GM21717 (cell line): ENCODE measurements around the gene SEPTIN10.
"Not testable (repeated sequence)": the region's sequence is repeated elsewhere in the genome, so short reads cannot be mapped to it uniquely, and the experiment has no call there.

Source experiments
- ATAC-seq: cut with Tn5 transposase; IDR thresholded peaks from one replicate; pipeline ENCODE4 v1.9.1; 2021; ENCODE audit warnings: mild to moderate bottlenecking, moderate library complexity; ENCODE audit not compliant: unreplicated experiment

Gene SEPTIN10

DNA sequence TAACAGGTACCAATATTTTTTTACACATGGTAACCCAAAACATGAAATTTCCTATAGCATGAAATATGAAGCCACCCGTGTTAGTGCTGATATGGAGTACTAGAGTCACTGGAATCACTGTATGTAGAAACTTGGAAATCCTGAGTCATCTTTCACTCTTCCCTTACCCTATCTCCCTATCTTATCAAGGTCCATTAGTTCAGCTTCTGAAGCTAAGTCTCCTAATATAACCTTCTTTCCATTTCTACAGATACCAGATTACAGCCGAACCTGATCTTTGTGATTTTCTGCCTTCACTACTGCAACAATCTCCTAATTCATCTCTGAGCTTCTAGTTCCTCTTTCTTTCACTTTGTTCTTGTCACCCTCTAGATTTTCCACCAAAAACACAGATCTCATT lies 59.0 kb downstream of the SEPTIN10 start:
- ATAC-seq, result no peak

DNA sequence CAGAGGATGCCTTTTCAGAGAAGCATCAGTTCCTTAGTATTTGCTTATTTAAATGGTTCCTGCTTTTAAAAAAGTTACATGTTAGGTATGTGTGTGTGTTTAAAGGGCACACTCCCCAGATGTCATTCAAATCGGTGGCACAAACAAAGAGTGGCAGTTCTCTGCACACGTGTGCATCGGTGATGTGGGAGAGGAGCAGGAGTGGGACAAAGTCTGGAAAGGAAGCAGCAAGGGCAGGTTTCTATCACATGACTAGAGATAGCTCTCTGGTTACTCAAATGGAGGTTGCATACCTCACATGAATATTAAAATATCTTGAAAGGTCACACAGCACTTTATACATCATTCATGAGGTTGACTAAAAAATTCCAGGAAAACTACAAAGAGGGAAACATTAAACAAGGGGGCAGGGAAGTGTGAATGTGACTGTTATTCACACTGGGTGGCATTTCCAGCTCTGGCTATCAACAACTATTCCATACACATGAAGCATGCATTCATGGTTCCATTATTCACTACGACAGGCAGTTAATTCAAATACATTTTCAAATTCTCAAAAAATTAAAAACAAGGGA lies 64.7 kb downstream of the SEPTIN10 start:
- no peak for ATAC-seq

DNA sequence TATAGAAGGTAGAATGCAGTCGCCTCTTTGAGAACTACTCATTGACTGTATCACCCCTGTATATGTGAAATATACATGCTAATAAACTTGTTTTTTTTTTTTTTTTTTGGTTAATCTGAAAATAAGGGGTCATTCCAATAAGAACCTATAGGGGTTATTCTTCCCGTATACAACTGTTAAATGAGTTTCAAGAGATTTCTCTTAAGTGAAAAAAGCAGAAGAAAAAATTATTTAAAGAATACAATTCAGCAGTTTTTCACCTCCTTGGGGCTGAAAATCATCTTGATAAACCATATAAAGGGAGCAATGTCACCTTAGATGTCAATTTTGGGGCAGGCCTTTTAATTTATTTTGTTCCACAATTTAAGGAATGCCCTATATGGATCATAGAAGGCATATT lies 66.5 kb downstream of the SEPTIN10 start:
- ATAC-seq, result no peak

DNA sequence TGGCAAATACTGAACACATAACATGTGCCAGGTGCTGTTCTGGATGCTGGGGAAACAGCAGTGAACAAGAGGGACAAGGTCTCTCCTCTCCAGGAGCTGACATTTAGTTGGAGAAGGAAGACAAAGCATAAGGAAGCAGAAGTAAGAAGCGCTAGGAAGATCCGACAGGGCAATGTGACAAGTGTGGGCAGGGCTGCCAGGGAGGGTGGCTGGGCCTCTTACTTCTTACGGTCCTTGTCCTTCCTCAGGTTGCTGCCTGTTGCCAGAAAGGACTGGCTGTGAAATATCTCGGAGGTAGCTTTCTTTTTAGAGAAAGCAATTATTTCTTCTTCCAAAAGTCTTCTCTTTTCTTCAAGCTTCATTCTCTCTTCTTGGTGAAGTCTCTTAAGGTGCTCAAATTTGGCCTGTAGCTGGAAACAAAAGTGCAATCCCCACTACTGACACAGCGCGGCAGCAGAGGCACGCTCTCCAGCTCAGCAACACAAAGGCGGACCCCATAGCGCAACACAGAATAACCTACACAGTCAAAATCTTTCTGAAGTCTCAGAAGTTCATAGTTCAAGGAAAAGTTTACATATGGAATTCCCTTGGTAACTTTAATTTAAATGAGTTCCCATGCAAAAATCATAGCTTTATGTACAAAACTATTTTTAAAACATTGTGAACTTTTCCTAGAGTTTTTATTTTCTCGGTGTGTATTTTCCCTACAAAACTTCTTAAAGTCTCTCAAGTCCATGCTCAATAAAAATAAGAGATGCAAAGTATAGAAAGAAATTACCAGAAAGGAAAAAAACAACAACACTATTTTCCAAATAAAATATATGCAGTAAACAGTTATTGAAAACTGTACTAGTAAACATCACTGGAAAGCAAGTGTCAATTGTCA lies 67.7 kb downstream of the SEPTIN10 start:
- ATAC-seq, result peak; percentile 63

DNA sequence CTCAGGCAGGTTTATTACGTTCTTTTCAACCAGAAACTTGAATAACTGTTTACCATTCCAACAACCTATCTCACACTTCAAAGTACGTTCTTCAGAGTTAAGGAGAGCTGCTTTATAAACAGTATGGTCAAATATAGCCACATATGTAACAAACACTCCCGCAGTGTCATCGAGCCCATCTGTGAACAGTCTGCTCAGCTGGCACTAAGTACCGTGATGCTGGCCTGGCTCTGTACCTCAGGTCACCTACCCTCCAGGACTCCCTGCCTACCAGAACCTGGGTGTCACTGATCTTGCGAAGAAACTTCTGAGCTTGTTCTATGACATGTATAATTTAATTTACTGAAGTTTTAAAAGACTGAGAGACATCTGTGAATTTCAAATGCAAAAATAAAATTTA lies 71.4 kb downstream of the SEPTIN10 start:
- ATAC-seq, result no peak

DNA sequence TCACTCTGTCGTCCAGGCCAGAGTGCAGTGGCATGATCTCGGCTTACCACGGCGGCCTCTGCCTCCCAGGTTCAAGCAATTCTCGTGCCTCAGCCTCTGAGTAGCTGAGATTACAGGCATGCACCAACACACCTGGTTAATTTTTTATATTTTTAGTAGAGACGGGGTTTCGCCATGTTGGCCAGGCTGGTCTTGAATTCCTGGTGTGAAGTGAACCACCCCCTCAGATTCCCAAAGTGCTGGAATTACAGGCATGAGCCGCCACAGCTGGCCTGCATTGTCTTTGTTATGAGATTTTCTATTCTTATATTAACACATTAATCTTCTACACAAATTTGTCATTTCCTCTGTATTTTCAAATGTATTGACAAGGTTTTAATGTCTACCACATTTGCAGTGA lies 75.2 kb downstream of the SEPTIN10 start:
- no peak for ATAC-seq

DNA sequence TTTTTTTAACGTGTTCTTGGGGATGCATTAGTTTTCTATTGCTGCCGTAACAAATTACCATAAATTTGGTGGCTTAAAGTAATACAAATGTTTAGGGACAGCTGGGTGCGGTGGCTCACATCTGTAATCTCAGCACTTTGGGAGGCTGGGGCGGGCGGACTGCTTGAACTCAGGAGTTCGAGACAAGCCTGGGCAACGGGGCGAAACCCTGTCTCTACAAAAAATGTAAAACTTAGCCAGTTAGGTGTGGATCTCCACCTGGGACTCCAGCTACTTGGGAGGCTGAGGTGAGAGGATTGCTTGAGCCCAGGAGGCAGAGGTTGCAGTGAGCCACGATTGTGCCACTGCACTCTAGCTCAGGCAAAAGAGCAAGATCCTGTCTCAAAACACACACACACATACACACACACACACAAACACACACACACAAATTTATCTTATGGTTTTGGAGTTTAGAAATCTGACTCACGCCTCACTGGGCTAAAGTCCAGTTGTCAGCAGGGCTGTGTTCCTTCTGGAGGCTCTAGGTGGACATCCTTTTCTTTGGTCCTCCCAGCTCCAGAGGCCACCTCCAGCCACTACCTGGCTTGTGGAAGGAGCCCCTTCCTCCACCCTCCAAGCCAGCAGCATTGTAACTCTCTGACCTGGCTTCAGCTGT lies 76.1 kb downstream of the SEPTIN10 start:
- ATAC-seq, result no peak

DNA sequence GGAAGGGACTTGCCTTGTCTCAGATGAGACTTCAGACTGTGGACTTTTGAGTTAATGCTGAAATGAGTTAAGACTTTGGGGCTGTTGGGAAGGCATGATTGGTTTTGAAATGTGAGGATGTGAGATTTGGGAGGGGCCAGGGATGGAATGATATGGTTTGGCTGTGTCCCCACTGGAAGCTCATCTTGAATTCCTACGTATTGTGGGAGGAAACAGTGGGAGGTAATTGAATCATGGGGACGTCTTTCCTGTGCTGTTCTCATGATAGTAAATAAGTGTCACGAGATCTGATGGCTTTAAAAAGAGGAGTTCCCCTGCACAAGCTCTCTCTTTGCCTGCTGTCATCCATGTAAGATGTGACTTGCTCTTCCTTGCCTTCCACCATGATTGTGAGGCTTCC lies 77.2 kb downstream of the SEPTIN10 start:
- not testable (repeated sequence) for ATAC-seq

DNA sequence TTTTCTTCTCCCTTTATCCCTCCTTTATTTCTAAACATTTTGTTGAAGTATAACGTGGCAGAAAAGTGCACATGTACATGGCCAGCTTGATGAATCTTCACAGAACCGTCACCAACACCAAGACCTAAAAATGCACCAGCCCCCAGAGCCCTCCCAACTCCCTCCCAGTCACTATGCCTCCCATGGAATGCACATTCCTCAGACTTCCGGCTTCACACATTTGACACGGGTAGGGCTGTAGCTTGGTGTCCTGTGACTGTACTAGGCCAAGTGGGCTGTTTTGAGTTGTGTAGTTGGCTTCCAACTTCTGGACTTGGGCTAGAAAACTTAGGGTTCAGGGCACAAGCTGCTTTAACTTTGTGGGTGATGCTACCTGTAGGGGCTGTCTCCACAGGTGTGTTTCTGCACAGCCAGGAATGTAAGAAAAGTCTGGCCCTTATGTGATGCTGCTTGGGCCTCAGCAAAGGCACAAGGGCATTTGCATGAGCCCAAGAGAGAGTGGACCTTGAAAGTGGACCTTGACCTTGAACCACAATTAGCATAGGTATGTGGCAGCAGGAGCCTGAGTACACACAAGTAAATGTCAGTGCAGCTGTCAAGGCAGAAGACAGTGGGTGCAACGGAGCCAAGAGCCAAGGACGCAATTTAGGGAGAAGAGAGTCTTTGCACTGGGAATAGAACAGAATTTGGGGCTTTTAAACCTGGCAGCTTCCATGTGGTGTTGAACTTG lies 78.4 kb downstream of the SEPTIN10 start:
- ATAC-seq, result no peak

DNA sequence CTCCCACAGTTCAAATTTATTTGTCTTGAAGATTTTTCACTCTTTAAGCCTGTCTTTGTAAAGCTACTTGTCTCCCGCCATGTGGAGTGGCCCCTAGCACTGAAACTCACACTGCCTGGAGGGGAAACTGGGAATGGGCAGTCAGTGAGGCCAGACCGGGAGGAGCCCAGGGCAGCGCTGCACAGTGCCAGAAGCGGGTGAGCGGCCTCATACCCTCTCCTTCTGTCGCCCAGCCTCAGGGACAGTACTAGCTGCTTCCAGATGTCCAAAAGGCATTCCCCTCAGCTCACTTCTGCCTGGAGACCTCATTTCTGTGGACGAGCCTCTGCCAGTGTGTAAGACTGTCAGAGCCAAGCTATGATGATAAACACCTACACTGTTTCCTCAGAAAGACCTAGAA lies 79.9 kb downstream of the SEPTIN10 start:
- no peak for ATAC-seq

DNA sequence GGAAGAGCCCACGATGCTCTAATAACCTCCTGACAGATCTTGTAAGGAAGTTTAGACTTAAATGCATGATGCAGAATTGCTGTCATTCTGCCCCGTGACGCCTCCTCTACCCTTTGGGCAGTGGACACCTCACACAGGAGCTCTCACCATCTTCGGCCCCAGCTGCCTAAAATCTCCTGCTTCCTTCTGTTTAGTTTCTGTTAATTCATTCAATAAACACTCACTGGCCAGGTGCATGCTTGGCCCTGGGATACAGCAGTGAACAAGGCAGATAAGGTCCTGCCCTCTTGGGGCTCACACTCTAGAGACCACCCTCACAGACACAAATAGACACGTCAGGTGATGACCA lies 81.1 kb downstream of the SEPTIN10 start:
- no peak for ATAC-seq

DNA sequence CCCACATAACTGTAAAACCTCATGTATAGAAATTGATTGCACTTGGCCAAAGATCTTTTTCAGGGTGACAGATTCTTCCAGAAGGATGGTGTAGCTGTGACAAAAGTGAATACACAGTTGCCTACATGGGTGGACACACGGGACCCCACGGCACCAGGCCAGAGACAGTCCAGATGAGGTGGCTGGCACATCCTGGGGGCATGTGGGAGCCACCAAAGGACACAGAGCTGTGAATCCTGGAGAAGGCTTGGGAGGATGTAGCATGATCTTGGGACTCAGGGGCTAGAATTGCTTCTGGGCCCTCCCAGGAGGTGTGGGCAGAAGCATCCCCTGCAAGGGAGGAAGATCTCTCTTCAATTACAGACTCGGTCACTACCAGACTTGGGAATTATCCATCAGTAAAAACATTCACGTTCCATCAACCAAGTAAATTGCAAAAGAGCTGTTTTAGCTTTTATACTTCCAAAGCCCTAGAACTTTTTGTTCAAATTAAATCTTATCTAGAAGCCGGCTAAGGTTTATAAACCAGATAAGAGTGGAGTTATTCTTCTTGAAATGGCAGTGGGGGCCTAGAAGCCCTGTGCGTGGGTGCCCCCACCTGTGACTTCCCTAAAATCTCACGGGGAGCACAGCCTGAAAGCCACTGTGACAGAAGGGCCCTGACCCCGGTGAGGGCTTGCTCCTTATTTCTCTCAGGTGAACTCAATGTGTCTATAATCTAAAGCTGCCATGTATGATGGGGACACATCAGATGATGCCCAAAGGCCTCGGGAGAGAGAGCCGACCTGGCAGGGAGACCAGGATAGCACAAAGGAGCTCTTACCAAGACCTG lies 81.7 kb downstream of the SEPTIN10 start:
- no peak for ATAC-seq

DNA sequence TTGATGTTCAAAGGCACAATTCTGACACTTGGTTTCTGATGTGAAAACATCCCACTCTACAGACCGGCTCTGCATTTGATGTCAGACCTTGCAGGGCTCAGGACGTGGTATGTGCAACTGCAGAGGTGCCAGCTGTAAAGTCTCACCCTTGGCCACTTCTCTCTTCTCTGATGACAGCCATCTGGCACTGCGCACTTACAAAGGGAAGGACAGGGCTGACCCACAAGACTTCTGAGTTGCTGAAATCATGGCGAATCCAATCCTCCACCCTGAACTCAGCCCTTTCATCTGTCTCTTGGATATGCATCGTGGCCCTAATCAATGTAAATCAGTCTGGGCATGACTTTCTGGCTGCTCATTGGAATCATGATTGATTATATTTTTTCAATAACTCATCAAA lies 82.5 kb downstream of the SEPTIN10 start:
- no peak for ATAC-seq

DNA sequence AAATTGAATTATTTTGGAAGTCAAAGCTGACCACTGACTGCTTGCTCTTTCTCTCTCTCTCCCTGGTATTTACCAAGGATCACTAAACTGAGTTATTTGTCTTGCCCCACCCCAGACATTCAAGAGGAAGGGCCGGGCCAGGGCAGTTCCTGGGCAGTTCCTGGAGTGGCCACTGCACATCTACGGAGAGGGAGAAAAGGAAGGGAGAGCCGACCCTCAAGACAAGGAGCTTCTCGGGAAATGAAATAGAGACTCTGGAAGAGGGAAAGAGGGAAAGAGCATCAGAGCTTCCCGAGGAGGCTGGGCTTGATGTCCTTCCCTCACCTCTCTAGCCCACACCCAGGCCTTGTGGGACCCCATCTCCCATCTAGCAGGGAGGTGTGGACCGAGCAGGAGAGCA lies 83.1 kb downstream of the SEPTIN10 start:
- no peak for ATAC-seq

DNA sequence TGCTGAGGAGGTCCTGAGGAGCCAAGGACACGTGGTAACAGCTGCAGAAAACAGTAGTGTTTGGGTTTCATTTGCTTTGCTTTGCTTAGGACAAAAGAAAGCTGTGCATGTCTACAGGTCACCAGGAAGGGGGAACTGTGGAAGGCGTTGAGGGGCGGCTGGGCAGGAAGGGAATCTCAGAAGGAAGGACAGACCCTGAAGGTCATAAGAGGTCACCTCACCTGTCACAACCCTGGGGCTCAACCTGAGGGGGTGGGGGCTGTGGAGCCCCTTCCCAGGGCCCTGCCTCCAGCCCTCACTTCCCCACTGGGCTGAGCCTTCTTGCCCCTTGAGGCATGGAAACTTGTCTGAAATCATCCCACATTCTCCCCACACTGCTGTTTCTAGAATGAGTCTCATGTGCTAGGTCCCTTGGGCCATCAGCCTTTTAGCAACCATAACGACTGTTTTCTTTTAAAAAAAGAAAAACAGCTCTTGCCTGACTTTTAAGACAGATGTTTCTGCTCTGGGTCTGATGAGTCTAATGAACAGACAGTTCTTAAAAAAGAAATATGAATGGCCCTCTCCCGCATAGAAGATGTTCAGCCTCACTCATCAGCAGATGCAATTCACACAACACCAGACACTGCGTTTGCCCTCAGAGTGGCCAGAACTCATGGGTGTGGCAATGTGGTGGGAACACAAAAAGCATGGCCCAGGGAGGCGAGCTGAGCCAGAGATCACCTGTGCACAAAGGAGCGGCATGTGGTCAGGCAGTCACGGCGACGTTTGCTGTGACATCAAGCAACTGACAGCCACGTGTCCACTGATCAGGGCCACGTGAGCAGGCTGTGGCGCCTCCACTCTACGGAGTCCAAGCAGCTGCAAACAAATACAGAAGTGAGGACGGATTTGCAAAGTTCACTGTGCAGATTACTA lies 84.0 kb downstream of the SEPTIN10 start:
- no peak for ATAC-seq

DNA sequence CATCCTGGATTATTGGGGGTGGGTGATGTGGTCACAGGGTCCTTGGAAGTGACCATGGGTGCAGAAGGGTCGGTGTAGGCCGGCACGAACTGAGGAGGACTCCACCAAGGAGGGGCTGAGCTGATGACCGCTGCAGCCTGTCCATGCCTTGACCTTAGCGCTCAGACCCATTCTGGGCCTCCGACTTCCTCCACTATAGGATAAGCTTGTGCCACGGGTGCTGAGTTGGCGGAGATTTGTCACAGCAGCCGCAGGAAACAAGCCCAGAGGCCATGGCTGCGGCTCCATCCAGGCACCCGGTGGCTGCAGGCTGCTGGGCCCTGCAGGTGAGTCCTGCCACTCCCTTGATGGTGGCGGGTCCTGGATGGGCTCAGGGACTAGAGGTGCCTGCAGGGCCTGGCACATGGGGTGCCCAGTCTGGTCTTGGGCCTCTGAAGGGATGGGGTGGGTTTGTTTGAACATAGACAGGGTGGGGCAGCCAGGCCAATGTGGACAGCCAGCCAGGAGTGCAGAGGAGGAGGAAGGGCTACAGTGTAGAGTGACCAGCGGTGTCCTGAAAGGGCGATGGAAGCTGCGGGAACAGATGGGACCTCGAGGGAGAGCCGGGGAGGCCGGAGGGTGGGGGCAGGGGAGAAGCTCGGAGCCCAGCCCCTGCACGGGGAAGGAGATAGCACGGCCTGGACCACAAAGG lies 84.8 kb downstream of the SEPTIN10 start:
- no peak for ATAC-seq

DNA sequence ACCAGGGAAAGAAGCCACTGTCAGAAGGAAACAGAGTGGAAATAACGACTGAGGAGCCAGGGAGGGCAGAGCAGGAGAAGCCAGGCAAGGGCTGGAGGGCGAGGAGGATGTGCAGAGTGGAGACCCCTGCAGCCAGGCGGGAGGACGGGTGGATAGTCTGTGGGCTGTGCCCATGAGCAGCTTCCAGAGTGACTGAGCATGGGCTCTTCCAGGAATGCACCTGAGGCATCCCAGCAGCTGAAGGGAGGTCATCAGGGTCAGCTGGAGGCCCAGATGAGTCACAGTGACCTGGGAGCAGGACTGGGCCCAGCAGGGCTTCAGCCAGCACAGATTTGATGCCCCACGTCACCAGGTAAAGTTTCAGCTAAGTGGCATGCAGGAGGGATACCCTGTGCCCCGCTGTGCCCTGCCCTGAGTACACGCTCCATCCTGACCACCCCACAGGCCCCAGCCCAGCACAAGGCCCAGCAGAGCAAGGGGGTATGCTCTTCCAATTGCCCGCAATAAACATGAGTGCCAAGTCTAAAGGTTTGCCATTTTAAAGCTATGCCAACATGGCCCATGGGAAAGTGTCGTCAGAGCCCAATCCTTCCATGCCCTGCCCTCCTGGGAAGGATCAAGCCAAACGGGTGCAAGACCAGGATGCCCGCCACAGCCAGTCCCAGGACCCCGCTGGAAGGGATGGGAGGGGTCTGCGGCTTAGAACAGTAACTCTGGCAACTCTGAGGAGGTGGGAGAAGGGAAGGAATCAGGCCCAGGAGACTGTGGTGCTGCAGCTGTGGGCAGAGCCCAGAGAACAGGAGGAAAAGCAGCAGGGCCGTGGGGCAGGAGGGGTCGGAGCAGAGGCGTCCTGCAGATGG lies 85.7 kb downstream of the SEPTIN10 start:
- no peak for ATAC-seq

DNA sequence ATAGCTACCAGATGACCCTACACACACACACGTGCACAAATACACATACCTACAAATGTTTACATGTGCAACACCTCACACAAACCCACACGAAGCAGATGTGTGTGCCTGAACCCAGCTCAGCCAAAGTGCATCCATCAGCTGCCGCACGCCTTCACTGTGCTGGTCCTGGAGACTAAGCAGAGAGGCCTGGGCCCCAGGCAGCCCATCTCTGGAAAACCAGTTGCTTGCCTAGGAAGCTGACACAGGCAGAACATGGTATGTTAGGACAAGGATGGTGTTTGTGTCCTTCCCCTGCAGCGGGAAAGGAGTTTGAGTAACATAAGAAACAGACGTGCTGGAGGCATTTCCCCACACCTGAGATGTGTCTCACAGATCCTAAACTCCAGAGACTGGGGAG lies 86.7 kb downstream of the SEPTIN10 start:
- ATAC-seq, result no peak
